Calu3 (cell line): ENCODE measurements around the gene CALHM3. TPM values are rescaled to one million over a fixed set of nuclear protein-coding genes. Genes with fewer than 3 reads are reported as not detected.
A peak's percentile ranks its signal among the peaks of the same experiment; 100 is the strongest.

Experiments
- BruUV-seq: library from RNA; stranded (reverse); fragments of 400-500 nt; replicated peaks from 2 replicates; lab custom pipeline; 2021; lab: Mats Ljungman, UMichigan
- CTCF ChIA-PET: fragments of 300-600 bp; sonication (Branson Sonifier 250); formaldehyde crosslinking; loops from one replicate; lab custom pipeline; 2022; ENCODE audit warnings: antibody characterized with exemption; lab: Charles Lee
- DNase-seq: peaks from one replicate; pipeline ENCODE4 v3.0.0; 2022
- H3K27ac Mint-ChIP-seq: one replicate; pipeline ENCODE4 v1.8.0; 2022; ENCODE audit warnings: mixed read lengths; ENCODE audit not compliant: unreplicated experiment
- H3K27me3 Mint-ChIP-seq: one replicate; pipeline ENCODE4 v1.8.0; 2022; ENCODE audit warnings: mixed read lengths; ENCODE audit not compliant: unreplicated experiment
- H3K36me3 Mint-ChIP-seq: one replicate; pipeline ENCODE4 v1.8.0; 2022; ENCODE audit warnings: mild to moderate bottlenecking, moderate library complexity, mixed read lengths; ENCODE audit not compliant: insufficient read depth, unreplicated experiment
- H3K4me1 Mint-ChIP-seq: one replicate; pipeline ENCODE4 v1.8.0; 2022; ENCODE audit warnings: mild to moderate bottlenecking, low read depth, mixed read lengths; ENCODE audit not compliant: unreplicated experiment
- H3K4me3 Mint-ChIP-seq: one replicate; pipeline ENCODE4 v1.8.0; 2022; ENCODE audit warnings: mild to moderate bottlenecking, low read depth, moderate library complexity, mixed read lengths; ENCODE audit not compliant: unreplicated experiment
- H3K9me3 Mint-ChIP-seq: one replicate; pipeline ENCODE4 v1.8.0; 2022; ENCODE audit warnings: low read depth, mixed read lengths; ENCODE audit not compliant: unreplicated experiment
- CTCF ChIP-seq: fragments of 200-600 bp; IDR thresholded peaks from one replicate; pipeline ENCODE4 v1.8.0; 2022; ENCODE audit warnings: antibody characterized with exemption; ENCODE audit not compliant: unreplicated experiment
- intact Hi-C: fragments of 100-400 bp; cut with micrococcal nuclease; formaldehyde crosslinking; loops from one replicate; pipeline ENCODE4 v1.10.0; 2022; ENCODE audit not compliant: unreplicated experiment
- total RNA-seq: library from RNA; stranded (reverse); gene quantifications from 2 replicates; pipeline ENCODE4 v1.2.3, GENCODE V29; 2022

The CALHM3 gene
- total RNA-seq, 1 experiment from 2014 or later = not detected

GRCh38 chr10:103456074-103456660 lies 22.9 kb downstream of the CALHM3 start:
- CTCF ChIA-PET = no interaction called here
- peaks cover 5% of the 10 kb centered on the region for H3K36me3 Mint-ChIP-seq
- intact Hi-C loops = no loop called here
- DNase-seq = no peak
- TF ChIP-seq CTCF = no peak
- no peak overlapping the region for H3K27ac Mint-ChIP-seq
- H3K4me3 Mint-ChIP-seq = no peak overlapping the region
- peaks cover 3% of the 10 kb centered on the region for H3K4me1 Mint-ChIP-seq
- H3K27me3 Mint-ChIP-seq = no peaks in the 10 kb centered on the region
- no peaks in the 10 kb centered on the region for H3K9me3 Mint-ChIP-seq
- BruUV-seq = no TSS peak

- Mint-ChIP-seq H3K4me1 (peaks cover 9% of the 10 kb centered on the region), H3K27ac (no peak overlapping the region), H3K36me3 (peaks cover 5% of the 10 kb centered on the region), H3K9me3 (no peaks in the 10 kb centered on the region), H3K4me3 (no peak overlapping the region), H3K27me3 (no peaks in the 10 kb centered on the region)
- DNase-seq = no peak
- intact Hi-C loops = no loop called here
- no peak for TF ChIP-seq CTCF
- CTCF ChIA-PET = no interaction called here
- BruUV-seq = no TSS peak
Observed at GRCh38 chr10:103455235-103455634, 23.8 kb downstream of the CALHM3 start.

GRCh38 chr10:103454026-103454425 lies 25.0 kb downstream of the CALHM3 start:
- Mint-ChIP-seq H3K4me1 (peaks cover 18% of the 10 kb centered on the region), H3K27ac (no peak overlapping the region), H3K9me3 (no peaks in the 10 kb centered on the region), H3K36me3 (peaks cover 11% of the 10 kb centered on the region), H3K4me3 (no peak overlapping the region), H3K27me3 (no peaks in the 10 kb centered on the region)
- CTCF ChIA-PET = no interaction called here
- DNase-seq = no peak
- no TSS peak for BruUV-seq
- intact Hi-C loops = no loop called here
- TF ChIP-seq CTCF = no peak

GRCh38 chr10:103452506-103453230 lies 26.4 kb downstream of the CALHM3 start:
- no peak for TF ChIP-seq CTCF
- no peaks in the 10 kb centered on the region for H3K27me3 Mint-ChIP-seq
- H3K27ac Mint-ChIP-seq = no peak overlapping the region
- intact Hi-C loops = no loop called here
- no peaks in the 10 kb centered on the region for H3K9me3 Mint-ChIP-seq
- peak overlapping the region; percentile 77 for H3K4me3 Mint-ChIP-seq
- no TSS peak for BruUV-seq
- peaks cover 18% of the 10 kb centered on the region for H3K4me1 Mint-ChIP-seq
- H3K36me3 Mint-ChIP-seq = peaks cover 15% of the 10 kb centered on the region
- DNase-seq = no peak
- CTCF ChIA-PET = no interaction called here
